HG03175 (cell line): ENCODE measurements around the gene PRMT6.
"Not testable (repeated sequence)": the region's sequence is repeated elsewhere in the genome, so short reads cannot be mapped to it uniquely, and the experiment has no call there.

ENCODE experiments used
- ATAC-seq: cut with Tn5 transposase; IDR thresholded peaks from one replicate; pipeline ENCODE4 v1.9.1; 2021; ENCODE audit warnings: mild to moderate bottlenecking, moderate library complexity; ENCODE audit not compliant: unreplicated experiment

The PRMT6 gene

DNA sequence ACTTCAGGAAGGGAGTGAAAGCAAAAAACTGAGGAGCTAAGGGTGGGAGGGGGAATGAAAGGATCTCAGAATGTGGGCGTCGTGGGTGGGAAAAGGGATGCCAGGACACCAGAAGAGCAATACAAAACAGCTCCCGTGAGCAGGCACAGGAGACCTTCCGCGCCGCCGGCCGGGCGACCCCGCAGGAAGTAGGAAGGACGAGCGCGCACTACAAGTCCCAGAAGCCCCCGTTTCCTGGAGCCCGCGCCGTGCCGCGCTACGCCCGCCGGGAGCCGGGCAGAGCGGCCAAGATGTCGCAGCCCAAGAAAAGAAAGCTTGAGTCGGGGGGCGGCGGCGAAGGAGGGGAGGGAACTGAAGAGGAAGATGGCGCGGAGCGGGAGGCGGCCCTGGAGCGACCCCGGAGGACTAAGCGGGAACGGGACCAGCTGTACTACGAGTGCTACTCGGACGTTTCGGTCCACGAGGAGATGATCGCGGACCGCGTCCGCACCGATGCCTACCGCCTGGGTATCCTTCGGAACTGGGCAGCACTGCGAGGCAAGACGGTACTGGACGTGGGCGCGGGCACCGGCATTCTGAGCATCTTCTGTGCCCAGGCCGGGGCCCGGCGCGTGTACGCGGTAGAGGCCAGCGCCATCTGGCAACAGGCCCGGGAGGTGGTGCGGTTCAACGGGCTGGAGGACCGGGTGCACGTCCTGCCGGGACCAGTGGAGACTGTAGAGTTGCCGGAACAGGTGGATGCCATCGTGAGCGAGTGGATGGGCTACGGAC, at the start of gene PRMT6:
Gene PRMT6 (plus strand): TSS at position 249 of the 771 bp plus-strand sequence. CDS start 42 bp downstream, at position 291.
- ATAC-seq, result peak; percentile 93

DNA sequence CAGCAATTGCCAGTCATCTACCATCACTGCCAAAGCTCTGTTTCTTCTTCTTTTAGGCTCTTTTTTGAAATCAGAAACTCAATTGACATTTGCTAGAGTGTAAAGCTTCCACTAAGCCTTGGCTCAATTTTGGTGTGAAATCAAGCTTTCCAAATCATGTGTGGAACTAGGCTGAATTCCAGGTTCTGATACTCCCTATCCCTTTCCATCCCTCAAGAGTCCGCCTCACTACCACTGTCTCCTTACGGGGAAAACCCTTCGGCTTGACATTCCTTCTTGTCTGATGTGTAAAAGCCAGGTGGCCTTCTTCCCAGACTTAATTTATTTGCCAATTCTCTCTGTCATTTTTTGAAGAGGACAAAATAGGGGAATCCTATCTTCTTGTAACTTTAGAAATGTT, 47.2 kb upstream of the PRMT6 start:
- ATAC-seq, result no peak

DNA sequence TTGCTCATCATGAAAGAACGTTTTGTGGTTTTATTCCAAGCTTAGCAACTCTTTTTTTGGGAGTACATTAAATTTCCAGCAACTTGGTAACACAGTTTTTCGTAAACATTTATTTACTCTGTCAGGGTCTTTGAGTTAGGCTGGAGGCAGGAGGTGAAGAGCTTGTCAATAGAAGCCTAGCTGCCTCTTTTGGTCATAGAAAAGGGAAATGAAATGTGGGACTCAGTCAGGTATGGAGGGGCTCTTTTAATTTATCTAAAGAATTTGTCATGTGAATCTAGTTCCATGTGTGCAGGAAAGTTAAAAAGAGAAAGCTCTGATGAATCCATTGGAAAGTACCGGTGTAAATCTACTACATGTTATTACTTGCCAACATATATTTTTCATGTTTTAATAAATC, 45.9 kb upstream of the PRMT6 start:
- no peak for ATAC-seq

DNA sequence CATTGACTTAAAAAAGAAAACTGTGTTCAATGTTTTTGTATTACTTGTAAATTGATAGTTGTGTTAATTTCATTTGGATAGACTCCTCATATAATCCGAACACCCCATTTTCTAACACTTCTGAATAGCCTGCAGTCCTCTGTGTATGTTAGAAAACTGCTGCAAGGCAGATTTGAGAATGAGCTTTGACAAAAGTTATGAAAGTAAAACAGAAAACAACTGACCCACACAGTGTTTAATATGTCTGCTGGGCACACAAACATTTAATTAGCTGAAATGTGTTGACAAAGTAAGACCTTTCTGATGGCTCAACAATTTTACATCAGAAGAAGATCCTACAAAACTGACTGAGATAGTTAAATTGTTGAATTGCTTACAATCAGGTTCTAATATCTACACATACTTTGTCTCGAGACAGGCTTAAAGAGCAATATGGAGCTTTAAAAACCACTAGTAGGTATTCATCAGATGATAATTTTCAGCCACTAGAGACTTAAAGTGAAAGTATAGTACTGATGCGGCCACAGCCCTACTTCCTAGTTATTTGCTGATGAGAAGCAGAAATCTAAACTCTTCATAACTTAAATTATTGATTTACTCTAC, 40.0 kb upstream of the PRMT6 start:
- ATAC-seq, result peak; percentile 81

DNA sequence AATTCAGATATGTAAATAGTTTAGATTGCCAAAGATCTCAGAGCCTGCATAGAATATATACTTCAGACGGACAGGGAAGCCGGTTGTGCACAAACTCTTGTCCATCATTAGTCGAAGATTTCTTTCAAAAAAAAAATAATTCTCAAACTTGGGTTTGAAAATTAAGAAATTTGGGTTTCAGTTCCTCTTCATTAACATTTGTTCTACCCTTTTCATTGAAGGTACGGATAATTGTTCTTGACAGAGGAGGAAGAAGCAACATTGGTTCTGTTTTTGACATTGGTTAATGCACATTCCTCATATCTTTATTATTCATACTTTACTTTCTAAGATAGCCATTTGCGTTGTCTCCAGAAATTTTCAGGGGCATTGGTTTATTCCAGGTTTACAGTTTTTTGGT, 38.0 kb upstream of the PRMT6 start:
- ATAC-seq, result no peak

DNA sequence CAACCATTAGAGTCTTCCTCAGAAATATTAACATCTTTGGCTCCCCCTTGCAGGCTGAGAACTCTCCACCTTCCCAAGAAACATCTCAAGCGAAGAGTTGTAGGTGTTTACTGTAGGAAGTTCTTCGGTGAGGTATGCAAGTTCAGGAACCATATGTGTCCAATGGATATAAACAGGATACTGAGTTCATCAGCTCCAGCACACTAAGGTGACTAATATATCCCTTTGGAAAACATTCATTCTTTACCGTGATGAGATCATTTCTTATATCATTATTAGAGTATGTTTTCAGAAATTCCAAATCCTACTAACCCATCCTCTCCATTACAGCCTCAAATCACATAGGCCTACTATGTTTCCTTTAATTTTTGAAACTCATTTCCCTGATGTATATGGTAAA, 37.3 kb upstream of the PRMT6 start:
- ATAC-seq, result no peak

DNA sequence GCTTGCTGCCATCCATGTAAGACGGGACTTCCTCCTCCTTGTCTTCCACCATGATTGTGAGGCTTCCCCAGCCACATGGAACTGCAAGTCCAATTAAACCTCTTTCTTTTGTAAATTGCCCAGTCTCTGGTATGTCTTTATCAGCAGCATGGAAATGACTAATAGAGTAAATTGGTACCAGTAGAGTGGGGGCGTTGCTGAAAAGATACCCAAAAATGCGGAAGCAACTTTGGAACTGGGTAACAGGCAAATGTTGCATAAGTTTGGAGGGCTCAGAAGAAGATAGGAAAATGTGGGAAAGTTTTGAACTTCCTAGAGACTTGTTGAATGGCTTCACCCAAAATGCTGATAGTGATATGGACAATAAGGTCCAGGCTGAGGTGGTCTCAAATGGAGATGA, 17.6 kb upstream of the PRMT6 start:
- ATAC-seq, result not testable (repeated sequence)

DNA sequence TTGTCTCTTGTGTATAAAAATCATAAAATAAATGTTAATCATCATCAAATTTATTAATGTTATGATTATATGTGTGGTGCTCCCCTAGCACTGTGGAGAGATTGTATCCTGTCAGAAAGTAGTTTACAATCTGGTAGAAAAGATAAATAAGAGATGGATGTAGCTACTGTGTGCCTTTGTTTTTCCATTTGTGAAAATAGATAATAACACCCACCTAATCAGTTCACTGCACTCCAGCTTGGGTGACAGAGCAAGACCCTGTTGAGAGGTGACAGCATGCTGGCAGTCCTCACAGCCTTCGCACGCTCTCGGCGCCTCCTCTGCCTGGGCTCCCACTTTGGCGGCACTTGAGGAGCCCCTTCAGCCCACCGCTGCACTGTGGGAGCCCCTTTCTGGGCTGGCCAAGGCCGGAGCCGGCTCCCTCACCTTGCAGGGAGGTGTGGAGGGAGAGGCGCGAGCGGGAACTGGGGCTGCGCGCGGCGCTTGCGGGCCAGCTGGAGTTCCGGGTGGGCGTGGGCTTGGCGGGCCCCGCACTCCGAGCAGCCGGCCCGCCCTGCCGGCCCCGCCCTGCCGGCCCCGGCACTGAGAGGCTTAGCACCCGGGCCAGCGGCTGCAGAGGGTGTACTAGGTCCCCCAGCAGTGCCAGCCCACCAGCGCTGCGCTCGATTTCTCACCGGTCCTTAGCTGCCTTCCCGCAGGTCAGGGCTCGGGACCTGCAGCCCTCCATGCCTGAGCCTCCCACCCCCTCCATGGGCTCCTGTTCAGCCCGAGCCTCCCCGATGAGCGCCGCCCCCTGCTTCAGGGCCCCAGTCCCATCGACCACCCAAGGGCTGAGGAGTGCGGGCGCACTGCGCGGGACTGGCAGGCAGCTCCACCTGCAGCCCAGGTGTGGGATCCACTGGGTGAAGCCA, 11.9 kb upstream of the PRMT6 start:
- ATAC-seq, result not testable (repeated sequence)

DNA sequence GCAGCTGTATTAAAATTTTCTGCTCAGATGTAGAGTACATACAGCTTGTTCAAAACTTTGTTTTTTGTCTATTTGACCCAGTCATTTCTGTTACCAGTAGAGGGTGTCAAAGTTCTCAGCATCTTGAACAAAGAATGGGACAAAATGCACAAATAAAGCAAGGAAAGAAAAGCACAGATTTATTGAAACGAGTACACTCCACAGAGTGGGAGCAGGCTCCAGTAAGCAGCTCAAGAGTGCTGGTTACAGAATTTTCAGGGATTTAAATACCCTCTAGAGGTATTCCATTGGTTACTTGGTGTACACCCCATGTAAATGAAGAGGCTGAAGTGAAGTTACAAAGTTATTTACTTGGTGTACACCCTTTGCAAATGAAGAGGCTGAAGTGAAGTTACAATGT, 8.9 kb upstream of the PRMT6 start:
- no peak for ATAC-seq

DNA sequence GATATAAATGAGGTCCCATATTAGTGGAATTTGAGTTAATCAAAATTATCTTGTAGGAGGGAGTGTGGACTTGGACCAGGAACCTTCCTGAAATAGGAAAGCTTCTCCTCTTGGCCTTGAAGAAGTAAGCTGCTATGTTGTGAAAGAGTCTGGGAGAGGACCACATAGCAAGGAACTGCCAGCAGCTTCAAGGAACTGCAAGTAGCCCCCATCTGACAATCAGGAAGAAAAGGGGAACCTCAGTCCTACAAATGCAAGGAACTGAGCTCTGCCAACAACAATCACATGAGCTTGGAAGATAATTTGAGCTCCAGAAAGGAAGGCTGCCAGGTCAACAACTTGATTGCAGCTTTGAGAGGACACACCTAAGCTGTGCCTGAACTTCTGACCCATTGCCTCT, 8.2 kb upstream of the PRMT6 start:
- ATAC-seq, result no peak

DNA sequence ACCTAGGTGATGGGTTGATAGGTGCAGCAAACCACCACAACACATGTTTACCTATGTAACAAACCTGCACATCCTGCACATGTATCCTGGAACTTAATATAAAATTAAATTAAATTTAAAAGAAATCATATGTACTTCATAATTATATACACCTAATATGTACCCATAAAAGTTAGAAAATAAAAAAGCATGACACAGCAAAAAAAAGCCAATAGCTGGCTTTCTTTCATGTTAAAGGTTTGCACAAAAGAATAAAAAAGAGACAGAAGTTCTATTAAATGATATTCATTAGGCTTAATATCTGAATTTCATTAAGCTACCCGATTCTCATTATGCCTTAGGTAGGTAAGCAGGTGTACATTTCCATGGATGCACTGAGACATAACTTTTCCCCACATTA, 5.2 kb upstream of the PRMT6 start:
- no peak for ATAC-seq

DNA sequence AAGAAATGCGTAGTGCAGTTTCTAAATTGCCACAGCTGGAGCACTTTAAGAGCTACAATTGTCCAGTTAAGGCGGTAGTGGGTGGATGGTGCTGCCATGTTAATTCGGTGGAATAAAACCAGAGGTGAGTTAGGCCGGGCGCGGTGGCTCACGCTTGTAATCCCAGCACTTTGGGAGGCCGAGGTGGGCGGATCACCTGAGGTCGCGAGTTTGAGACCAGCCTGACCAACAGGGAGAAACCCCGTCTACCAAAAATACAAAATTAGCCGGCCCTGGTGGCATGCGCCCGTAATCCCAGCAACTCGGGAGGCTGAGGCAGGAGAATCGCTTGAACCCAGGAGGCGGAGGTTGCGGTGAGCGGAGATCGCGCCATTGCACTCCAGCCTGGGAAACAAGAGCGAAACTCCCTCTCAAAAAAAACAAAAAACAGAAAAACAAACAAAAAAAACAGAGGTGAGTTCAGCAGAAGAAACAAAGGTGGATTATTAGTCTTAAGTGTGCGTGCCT, 502 bp upstream of the PRMT6 start:
- not testable (repeated sequence) for ATAC-seq

DNA sequence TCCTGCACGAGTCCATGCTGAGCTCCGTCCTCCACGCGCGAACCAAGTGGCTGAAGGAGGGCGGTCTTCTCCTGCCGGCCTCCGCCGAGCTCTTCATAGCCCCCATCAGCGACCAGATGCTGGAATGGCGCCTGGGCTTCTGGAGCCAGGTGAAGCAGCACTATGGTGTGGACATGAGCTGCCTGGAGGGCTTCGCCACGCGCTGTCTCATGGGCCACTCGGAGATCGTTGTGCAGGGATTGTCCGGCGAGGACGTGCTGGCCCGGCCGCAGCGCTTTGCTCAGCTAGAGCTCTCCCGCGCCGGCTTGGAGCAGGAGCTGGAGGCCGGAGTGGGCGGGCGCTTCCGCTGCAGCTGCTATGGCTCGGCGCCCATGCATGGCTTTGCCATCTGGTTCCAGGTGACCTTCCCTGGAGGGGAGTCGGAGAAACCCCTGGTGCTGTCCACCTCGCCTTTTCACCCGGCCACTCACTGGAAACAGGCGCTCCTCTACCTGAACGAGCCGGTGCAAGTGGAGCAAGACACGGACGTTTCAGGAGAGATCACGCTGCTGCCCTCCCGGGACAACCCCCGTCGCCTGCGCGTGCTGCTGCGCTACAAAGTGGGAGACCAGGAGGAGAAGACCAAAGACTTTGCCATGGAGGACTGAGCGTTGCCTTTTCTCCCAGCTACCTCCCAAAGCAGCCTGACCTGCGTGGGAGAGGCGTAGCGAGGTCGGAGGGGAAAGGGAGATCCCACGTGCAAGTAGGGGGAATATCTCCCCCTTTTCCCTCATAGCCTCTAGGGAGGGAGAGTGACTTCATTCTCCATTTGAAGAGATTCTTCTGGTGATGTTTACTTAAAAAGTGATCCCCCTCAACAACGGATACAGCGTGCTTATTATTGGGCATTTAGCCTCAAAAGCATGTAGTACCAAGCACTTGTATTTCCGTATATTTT, 991 bp downstream of the PRMT6 start:
- ATAC-seq, result peak; percentile 56

DNA sequence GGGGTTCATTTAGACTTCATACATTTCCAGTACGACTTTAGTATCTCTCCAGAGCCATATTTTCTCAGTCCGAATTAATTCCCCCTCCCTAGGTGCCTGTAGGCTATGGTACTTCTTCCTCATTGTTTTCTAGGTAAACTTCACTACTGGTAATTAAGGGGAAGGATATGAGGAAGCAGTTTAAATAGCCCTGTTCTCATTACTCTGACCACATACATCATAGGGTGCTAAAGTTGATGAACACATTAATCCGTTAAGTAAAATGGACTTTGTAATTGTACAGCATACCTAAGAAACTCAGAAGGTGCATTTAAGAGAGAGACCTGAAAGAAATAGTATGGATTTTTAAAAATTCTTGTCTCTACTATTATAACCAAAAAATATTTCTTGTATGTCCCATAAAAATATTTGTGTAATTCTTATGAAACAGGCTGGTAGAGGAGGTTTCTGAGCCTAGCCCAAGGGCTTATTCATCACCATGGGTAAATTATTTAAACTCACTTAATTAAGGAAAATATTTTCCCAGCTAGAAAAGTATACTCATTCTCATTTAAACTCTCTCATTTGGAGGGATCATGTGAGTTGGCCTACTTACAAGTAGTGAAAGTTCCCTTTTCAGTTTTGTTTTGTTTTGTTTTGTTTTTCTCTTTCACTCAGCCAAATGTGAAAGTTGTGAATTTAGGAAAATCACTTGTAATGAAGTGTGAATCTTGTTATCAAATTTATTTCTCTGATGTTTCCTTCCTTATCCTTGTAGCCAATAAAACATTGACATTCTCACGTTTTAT, 2.0 kb downstream of the PRMT6 start:
- ATAC-seq, result no peak

DNA sequence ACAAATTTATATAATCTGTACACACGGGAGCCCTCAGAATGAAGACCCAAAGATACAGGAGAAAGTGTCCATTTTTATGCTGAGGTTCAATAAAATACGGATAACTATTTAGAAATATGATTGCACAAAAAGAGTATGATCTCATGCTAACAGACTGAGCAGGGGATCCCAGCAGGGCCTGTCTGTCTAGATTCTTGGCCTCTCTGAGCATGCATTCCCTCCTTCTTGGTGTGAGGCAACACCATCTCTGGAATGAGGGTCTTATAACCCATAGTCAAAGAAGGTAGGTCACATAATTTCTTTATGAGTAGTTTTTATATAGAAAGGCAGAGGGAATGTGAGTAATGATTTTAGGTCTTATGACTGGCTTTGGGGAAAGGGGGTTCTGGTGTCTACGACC, 5.4 kb downstream of the PRMT6 start:
- ATAC-seq, result no peak

DNA sequence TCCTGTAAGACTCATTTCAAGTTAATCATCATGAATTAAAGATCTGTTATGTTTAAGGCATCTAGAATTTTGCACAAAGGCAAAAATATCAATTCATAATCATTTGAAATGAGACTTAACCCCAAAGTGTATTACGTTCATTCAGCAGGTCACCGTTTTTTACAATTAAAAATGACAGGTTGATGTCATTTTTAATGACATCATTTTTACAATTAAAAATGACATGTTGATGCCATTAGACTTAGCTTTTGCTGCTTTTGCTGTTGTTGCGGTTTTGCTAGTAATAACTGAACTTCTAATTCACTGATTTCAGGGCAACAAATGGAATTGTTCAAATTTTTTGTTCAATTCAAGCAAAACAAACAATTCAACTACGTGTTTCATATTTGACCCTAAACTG, 17.0 kb downstream of the PRMT6 start:
- no peak for ATAC-seq

DNA sequence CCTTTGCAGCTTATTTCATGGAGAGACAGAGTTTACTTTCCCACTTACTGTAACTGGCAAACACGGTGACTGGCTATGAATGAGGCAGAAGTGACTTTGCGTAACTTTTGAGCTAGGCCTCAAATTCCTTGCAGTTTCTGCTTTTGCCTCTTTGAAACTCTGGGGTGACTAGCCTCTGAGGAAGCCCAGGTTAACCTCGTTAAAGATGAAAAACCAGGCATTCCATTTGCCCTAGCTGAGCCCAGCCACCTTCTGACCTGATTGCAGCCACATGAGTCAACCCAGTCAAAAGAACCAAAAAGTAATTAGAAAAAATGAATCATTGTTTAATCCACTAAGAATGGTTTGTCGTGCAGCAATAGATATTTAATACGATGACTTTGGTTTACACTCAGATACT, 20.4 kb downstream of the PRMT6 start:
- no peak for ATAC-seq

DNA sequence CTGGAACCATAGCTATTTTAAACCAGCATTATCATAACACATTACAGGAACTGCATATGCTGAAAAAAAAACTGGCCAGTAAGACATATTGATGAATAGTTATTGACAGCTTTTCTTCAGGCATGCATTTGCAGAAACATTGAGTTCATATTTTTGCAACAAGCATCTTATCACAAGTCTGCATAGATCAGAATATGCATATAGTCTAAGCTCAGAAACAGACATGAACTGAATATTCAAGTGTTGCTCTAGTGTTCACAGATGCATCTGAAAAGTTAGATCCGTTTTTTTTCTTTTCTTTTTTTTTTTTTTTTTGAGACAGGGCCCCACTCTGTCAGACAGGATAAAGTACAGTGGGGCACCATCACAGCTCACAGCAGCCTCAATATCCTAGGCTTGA, 22.8 kb downstream of the PRMT6 start:
- no peak for ATAC-seq

DNA sequence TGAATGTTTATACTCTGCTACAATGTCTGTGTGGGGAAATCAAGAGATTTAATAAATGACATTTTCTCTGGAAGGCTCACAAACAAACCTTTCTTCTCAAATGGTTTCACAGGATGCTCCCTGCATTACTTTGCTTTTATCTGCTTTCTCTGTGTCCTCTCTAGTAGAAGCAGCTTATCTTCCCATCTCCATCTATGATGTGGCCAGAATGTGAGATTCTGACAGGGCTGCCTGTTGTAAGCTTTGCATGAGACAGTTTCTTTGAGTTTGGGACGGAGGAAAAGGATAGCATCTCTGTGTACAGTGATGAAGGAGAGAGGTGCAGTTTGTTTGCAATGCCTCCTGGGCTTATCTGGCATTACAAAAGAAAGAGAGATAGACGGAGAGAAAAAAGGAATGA, 24.6 kb downstream of the PRMT6 start:
- no peak for ATAC-seq

DNA sequence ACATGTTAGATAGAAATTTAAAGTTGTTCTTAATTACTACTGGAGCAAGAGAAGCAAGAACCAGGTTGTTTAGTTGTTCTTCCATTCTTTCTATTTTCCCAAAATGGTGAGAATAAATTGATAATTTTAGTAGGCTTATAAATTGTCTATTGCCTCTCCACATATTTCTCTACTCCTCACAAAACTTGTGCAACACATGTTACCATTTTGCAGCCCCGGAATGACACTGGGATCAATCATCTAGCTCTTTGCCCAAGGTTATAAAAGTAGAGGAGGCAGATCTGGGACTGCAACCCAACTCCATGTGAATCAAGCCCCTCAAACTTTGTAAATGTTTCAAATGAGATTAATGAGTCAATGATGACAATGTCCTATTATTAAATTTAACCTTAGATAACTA, 34.9 kb downstream of the PRMT6 start:
- no peak for ATAC-seq
